DMS153 treated with DMSO at 0.1 percent for 48 hours (cell line): ENCODE data around the gene ZBTB2.

Experiments
- DNase-seq: peaks from one replicate; lab custom pipeline; 2025; ENCODE audit not compliant: unreplicated experiment; lab: John Stamatoyannopoulos, UW

The ZBTB2 gene, protein sequence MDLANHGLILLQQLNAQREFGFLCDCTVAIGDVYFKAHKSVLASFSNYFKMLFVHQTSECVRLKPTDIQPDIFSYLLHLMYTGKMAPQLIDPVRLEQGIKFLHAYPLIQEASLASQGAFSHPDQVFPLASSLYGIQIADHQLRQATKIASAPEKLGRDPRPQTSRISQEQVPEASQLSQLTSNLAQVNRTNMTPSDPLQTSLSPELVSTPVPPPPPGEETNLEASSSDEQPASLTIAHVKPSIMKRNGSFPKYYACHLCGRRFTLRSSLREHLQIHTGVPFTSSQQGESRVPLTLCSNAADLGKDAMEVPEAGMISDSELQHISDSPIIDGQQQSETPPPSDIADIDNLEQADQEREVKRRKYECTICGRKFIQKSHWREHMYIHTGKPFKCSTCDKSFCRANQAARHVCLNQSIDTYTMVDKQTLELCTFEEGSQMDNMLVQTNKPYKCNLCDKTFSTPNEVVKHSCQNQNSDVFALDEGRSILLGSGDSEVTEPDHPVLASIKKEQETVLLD

DNA sequence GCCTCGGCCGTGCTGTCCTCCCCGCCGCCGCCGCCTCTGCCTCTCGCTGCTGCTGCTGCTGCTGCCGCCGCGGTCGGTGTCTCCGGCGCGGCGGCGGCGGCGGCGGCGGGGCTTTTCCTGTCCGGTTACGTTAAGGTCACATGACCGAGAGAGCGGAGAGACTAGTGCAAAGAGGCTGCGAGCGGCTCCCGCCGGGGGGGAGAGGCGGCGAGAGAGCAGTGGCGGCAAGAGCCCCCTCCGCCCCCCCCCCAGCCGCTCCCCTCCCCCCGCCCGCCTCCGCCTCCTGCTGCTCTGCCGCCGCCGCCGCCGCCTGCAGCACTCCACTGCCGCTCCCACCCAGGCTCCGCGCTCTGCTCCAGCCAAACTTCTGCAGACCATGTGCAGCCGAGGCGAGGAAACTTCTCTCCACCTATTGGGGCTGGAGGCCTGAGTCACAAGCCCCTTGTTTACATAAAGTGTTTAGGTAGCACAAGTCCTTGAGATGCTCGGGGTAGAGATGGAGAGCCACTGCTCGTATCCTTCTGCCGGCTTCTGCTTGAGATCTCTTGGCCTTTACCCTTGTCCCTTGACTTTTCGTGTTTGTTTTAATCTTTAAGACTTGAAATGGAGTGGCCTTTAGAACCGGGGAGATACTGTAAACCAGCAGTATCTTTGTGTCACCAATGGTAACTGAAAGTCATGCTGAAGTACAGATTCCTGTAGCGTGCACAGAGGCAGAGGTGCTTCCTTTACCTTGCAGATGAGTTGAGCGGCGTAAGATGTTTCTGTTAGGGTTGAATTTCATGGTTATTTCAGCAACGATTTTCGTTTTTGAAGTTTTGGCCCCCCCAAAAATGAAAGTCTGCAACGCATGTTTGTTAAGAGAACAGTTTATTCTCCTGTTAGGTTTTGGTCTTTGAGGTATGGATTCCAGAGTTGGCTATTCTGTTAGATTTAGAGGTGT is at the start of gene ZBTB2:
Gene ZBTB2, minus strand, starts transcription at position 89 of the 943 bp plus-strand sequence. CDS start 17,922 bp downstream, outside the sequence.
- peak; percentile 23 for DNase-seq

DNA sequence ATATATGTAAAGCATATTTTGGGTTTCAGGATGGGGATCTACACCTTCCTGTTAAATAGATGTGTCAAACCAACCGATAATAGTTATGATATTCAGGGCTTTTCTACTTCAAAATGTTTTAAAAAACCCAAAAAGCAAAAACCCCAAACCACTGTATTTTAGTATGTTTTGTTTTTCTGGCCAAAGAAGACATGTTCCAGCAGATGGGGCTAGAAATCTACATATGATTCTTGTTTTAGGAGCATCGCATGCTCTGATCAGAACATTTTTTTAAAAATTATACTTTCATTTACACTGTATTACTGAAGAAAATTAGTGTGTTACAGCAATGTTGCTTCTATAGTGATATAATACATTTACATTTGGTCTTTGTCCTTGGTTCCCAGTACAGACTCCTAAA is 49.6 kb upstream of the ZBTB2 start:
- no peak for DNase-seq

DNA sequence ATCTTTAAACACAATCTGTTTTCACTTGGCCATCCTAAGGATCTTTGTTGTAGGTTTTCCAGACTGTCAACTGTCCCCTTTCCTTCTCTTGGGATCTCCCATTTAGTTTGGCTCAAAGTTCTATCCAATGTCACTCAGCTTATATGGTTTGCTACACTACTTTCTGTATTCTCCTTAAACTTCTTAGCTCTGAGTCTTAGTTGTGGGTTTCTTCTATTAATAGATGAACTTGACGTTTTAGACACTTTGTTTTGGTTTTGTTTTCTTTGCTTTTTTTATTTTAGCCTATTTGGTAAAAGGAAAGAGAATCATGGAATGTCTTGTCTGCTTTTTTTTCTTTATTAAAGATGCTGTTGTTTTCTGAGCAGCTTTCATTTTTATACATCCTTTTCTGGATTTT is 49.1 kb upstream of the ZBTB2 start:
- DNase-seq, result no peak

DNA sequence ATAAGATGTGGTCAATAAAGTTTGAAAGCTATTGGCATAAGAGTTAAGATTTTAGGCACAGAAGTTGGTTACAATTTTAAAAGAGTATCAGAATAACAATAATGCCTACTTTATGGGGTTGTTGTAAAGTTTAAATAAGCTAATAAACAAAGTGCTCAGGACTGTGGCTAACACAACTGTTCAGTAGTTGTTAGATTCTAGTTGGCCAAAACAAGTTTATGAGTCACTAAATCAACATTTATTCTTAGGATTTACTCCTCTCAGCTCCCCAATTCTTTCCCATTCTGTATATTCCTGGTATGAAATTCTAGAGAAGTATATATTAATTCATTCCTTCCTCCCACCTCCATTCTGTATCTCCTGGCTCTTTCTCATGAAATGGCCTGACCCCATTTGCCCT is 46.0 kb upstream of the ZBTB2 start:
- DNase-seq, result no peak

DNA sequence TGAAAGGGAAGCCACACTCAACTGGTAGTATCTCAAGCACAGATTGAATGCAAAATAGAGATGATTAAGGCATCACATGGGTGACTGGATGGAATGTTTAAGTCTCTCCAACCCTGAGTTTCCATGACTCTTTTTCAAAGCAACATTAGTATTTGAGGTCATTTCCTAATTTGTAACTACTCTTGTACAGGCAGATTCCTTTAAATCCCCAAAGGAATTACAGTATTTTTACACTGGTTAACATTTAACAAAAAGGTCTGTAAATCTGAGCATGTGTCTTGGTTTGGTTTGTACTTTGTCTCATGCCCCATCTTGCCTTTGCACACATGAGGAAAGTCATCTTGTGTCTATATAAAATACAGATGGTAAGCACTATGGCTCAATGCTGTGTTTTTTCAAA is 45.4 kb upstream of the ZBTB2 start:
- no peak for DNase-seq

DNA sequence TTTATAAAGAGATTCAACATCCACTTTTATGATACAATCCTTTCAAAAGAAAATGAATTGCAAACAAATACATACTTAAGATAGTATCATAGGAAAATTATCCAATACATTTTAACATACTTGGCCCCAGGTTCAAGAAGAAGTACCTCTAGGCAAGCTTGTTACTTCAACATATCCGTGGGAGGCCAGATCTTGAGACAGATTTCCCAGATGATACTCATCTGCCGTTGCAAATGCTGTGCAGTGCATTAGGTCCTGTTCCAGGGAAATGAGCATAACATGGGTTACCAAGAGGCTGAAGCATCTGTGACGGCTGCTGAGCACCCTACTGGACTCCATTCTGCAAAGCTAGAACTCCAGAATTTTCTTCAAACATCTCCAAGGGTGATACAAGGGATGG is 44.9 kb upstream of the ZBTB2 start:
- DNase-seq, result no peak

DNA sequence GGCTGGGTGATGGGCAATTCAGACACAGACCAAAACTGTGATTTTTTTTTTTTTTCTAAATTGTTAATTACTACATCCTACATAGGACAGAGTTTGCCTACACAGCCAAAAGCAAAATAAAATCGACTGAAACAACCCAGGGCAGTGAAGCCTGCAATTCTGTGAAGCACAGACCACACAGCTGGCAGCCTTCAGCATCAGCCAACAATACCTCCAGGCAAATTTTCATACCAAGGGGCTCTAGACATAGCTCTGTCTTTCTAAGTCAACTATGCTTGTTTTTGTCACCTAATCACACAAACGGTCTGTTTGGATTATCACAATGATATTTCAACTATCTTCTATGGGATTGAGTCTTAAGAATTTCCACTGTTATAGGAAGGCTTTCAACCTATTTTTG is 43.0 kb upstream of the ZBTB2 start:
- DNase-seq, result no peak

DNA sequence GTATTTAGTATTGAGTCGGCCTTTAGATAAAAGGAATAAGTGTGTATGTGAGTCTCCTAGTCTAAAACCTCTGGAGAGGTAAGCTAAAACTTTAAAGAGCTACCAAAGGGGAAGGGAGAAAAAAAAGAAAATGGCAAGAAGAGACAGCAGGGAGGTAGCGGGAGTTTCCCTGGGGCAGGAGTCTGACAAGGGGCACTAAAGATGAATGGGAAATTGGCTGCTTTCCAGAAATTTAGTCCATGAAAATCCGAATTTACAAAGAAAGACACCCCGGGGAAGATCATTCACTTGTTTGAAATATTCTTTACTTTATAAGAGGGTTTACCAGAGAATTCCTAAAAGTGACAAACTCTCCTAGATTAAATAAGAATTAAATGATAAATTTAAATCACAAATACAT is 41.3 kb upstream of the ZBTB2 start:
- no peak for DNase-seq

DNA sequence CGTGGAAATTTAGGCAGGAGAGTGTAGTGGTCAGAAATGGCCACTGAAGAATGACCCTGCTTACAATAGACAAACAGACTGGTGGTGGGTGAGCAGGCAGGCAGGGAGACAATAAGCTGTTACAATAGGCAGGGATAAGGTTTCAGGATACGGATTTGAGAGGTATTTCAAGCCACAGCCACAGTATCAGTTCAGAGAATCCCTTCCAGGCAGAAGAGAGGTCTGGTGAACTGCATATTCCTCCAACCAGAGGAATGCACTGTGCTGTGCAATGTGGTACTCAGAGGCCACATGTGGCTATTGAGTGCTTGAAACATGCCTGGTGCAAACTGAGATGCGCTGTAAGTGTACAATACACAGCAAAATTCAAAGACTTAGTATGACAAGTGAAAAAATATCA is 40.0 kb upstream of the ZBTB2 start:
- DNase-seq, result no peak

DNA sequence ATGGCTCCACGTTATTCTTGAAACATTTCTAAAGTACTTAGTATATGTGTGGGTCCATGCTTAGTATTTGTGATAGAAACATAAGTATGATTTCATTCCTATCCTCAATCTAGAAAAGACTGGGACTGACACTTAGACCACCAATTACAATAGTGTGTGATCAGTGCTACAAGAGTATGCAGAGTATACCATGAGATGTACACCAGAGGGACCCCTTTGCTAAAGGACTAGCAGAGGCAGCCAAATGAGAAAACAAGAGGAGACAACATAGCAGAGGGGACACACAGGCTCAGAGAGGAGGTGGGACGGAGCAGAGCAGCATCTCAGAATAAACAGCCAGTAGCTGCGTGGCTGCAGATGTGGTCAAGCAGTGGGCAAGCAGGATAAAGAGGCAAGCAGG is 39.5 kb upstream of the ZBTB2 start:
- DNase-seq, result no peak

DNA sequence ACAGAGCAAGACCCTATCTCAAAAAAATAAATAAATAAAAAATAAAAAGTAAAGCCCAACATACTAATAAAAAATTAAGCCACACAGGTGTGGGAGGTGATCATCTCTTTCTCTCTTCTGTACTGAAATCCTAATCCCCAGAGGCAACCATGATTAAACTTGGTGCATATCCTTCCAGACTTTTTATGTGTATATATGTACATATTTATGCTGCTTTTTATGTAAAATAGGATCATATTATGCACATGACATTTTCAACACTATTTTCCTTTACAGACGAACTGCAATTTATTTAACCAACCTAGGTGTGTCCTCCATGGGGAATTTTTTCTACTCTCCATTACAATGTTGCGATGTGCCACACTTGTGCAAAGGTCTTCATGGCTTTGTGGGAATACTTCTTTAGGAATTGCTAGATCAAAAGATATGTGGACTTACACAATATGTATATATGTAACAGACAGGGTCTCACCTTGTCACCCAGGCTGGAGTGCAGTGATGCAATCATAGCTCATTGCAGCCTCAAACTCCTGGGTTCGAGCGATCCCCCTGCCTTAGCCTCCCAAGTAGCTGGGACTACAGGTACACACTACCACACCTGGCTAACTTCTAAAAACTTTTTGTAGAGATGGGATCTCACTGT is 36.9 kb upstream of the ZBTB2 start:
- DNase-seq, result no peak

DNA sequence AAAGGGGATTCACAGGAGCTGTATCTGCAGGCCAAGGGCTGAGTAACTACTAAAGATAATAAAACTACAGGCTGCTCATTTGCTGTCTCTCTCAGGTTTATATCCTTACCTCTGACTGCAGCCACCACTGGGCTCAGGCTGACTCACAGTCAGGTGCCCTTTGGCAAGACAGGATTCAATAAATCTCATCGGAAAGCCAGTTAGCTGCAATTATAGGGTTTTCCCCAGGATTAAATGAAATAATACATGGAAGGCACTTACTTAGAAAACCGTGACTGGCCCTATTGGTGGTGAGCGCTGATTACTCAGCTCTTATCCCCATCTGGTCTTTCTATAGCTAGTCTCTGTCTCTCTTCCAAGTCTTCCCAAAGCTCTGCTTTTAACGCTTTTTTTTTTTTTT is 34.2 kb upstream of the ZBTB2 start:
- DNase-seq, result no peak

DNA sequence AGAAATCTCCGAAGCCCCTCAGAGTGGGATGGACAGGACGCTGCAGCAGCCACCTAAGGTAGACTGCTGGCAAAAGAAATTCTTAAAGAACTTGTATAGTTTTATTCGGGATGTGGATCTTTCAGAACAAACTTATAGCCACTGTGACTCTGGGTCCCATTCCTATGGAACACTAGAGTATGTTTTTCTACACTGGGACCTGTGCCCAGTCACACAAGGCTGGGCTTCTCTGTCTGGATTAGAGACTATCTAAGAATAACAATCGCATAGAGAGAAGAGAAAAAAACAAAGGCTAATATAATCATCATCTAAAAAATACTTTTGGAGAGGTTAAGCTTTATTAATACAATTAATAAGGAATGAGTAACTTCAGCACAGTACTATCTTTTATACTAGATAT is 31.6 kb upstream of the ZBTB2 start:
- DNase-seq, result no peak

DNA sequence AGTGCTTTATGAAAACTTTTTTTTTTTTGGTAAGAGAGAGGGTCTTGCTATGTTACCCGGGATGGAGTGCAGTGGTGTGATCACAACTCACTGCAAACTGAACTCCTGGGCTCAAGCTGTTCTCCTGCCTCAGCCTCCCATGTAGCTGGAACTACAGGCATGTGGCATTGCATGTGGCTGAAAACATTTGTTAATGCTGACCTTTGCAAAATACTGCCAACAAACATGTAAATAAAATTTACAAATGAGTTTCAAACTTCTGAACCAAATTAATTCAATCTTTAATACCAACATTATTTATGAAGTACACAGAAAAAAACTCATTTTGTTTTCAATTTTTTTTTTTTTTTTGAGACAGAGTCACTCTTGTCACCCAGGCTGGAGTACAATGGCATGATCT is 26.1 kb upstream of the ZBTB2 start:
- no peak for DNase-seq

DNA sequence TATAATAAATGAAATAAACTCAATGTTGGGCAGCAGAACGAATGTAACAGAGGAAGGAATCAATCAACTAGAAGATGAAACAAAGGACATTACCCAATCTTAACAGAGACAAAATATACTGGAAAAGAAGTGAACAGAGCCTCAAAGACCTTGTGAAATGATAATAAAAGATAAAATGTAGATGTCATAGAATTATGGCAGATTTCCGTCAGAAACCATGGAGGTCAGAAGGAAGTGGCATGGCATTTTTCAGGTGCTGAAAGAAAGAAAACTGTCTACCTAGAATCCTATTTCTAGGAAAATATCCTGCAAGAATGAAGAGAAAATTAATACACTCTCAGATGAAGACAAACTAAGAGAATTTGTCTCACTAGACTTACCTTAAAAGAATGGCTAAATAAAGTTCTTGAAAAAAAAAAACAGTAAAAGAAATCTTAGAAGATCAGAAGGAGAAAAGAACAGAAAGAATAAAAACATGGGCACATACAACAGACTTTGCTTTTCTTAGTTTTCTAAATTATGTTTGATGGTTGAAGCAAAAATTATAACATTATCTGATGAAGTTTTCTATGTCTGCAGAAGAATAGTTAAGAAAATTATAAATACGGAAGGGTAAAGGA is 23.4 kb upstream of the ZBTB2 start:
- DNase-seq, result no peak

DNA sequence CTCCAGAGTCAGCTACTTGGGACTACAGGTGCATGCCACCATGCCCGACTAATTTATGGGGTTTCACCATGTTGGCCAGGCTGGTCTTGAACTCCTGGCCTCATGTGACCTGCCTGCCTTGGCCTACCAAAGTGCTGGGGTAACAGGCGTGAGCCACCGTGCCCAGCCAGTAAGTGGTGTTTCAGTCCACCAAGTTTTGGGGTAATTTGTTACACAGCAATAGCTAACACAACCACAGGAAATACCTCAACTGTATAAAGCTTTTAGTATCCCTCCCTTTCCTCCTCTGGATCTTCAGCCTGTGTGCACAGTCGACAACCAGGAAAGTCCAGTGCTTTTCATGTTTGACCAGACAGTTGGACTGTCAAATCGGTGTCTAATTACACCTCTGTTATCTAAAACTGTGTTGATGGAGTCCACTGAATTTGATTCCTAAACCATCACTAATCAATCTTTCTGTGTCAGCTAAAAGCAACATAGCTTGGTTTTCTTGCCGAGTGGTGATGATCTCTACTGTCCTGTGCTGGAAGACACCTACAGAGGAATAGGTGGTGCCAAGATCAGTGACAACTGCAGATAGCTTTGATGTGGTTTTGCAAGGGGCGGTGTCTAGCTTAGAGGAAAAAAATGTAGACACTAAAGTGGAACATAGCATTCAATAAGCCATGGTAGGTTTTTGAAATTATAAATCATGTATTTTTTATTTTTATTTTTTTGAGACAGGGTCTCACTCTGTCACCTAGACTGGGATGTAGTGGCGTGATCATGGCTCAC is 22.2 kb upstream of the ZBTB2 start:
- no peak for DNase-seq

DNA sequence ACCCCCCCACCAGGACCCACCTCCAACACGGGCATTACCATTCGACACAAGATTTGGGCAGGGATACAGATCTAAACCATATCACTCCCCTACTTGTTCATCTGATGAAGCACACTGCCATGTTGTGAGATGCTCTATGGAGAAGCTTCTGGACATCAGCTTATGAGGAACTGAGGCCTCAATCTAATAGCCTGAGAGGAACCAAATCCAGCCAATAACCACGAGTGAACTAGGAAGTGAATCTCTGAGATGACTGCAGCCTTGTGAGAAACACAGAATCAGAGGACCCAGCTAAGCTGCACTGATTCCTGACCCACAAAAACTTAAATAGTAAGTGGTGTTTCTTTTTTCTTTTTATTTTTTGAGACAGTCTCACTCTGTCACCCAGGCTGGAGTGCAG is 21.6 kb upstream of the ZBTB2 start:
- no peak for DNase-seq

DNA sequence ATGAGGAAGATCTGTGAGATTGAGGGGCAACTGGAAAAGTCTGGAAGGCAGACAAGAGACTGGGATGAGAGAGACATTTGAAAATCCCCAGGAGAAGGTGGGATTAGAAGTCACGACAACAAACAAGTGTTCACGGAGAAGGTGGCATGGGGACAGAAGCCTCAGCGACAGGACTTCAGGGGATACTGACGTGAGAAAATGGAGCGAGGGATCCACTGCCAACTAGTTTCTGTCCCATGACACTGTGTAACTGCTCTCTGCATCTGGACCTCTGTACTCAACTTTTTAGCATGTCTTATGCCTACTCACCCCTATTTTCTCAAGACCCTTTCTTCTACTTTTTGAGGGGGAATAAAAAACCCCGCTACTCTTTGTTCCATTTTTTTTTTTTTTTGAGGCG is 18.3 kb upstream of the ZBTB2 start:
- DNase-seq, result no peak

DNA sequence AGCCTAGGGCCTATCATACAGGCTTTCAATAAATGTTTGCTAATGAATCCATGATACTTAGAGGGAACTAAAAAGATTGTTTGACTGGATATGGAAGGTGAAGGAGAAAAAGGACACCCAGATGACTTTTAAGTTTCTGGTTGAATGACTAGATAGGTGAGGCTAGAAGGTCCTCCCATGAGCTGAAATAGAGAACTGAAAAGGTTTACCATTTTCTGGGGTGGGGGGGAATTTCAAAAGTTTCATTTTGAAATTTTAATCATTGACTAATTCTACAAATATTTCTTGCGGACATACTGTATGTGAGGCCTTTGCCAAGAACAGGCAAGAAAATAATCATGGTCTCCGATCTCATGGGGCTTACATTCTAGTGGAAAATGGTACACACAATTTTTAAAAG is 17.9 kb upstream of the ZBTB2 start:
- no peak for DNase-seq

DNA sequence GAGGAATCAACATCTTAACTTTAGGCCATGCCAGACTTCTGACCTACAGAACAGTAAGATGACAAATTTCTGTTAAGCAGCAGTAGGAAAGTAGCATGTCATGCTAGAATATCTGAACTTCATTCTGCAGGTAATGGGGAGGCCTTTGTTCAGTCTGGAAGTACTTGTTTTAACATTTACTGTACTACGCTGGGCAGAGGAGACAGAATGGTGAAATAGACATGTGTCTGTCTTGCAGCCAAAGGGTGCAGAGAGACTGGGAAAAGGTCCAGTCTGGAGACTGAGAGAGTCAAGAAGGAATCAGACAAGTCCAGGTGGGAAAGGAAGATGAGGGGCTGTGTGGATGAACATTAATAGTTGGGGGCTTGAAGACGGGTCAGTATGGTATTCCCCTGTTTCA is 17.5 kb upstream of the ZBTB2 start:
- no peak for DNase-seq
